HFF-Myc (cell line): Measurements from ENCODE around the gene TTC39B.
"Not testable (repeated sequence)": the region's sequence is repeated elsewhere in the genome, so short reads cannot be mapped to it uniquely, and the experiment has no call there.

Experiments used
- DNase-seq: peaks from one replicate; pipeline ENCODE4 v3.0.0-alpha.2; 2011; ENCODE audit warnings: low read depth; ENCODE audit errors: extremely low read depth
- H3K4me3 ChIP-seq: replicated peaks from 2 replicates; pipeline ENCODE4 v1.5.1; 2011; ENCODE audit warnings: low read depth, mild to moderate bottlenecking, control low read depth, low read length
- CTCF ChIP-seq: IDR thresholded peaks from 2 replicates; pipeline ENCODE4 v1.5.1; 2012; ENCODE audit warnings: mild to moderate bottlenecking, low read depth, low read length, control low read depth; ENCODE audit errors: missing control alignments

The TTC39B gene

GRCh38 chr9:15346837-15347236, 39.8 kb upstream of the TTC39B start:
- no peak for DNase-seq
- H3K4me3 ChIP-seq, result no peak overlapping the region
- no peak for TF ChIP-seq CTCF

GRCh38 chr9:15344191-15344590, 37.2 kb upstream of the TTC39B start:
- no peak for DNase-seq
- H3K4me3 ChIP-seq, result no peak overlapping the region
- no peak for TF ChIP-seq CTCF

GRCh38 chr9:15333376-15333881, 26.4 kb upstream of the TTC39B start:
- TF ChIP-seq CTCF, result no peak
- no peak overlapping the region for H3K4me3 ChIP-seq
- DNase-seq, result no peak

GRCh38 chr9:15332939-15333338, 25.9 kb upstream of the TTC39B start:
- no peak overlapping the region for H3K4me3 ChIP-seq
- DNase-seq, result no peak
- TF ChIP-seq CTCF, result no peak

- no peak for DNase-seq
- TF ChIP-seq CTCF, result no peak
- H3K4me3 ChIP-seq, result no peak overlapping the region
Observed at GRCh38 chr9:15329539-15330109, 22.6 kb upstream of the TTC39B start.

- H3K4me3 ChIP-seq, result no peak overlapping the region
- no peak for DNase-seq
- no peak for TF ChIP-seq CTCF
Observed at GRCh38 chr9:15328946-15329345, 21.9 kb upstream of the TTC39B start.

- H3K4me3 ChIP-seq, DNase-seq: not testable (repeated sequence)
Observed at GRCh38 chr9:15322695-15323094, 15.7 kb upstream of the TTC39B start.

- DNase-seq, H3K4me3 ChIP-seq: not testable (repeated sequence)
Observed at GRCh38 chr9:15319661-15320060, 12.6 kb upstream of the TTC39B start.
